Osteocyte (in vitro differentiated cells): Measurements from ENCODE around the gene TM4SF20. TPM values are rescaled to one million over a fixed set of nuclear protein-coding genes. Genes with fewer than 3 reads are reported as not detected.

Source experiments
- DNase-seq: peaks from one replicate; pipeline ENCODE4 v3.0.0; 2021; ENCODE audit warnings: mixed read lengths; ENCODE audit not compliant: unreplicated experiment; ENCODE audit errors: extremely low spot score
- H3K27ac Mint-ChIP-seq: one replicate; pipeline ENCODE4 v1.8.0; 2021; ENCODE audit warnings: mild to moderate bottlenecking, mixed read lengths; ENCODE audit not compliant: unreplicated experiment
- H3K27me3 Mint-ChIP-seq: one replicate; pipeline ENCODE4 v1.8.0; 2021; ENCODE audit warnings: mixed read lengths; ENCODE audit not compliant: unreplicated experiment
- H3K36me3 Mint-ChIP-seq: one replicate; pipeline ENCODE4 v1.8.0; 2021; ENCODE audit warnings: mixed read lengths; ENCODE audit not compliant: unreplicated experiment
- H3K4me1 Mint-ChIP-seq: one replicate; pipeline ENCODE4 v1.8.0; 2021; ENCODE audit warnings: mixed read lengths; ENCODE audit not compliant: unreplicated experiment
- H3K4me3 Mint-ChIP-seq: one replicate; pipeline ENCODE4 v1.8.0; 2021; ENCODE audit warnings: mild to moderate bottlenecking, moderate library complexity, mixed read lengths; ENCODE audit not compliant: unreplicated experiment
- H3K9me3 Mint-ChIP-seq: one replicate; pipeline ENCODE4 v1.8.0; 2021; ENCODE audit warnings: mixed read lengths; ENCODE audit not compliant: unreplicated experiment
- CTCF ChIP-seq: fragments of 200-600 bp; sonication (generic); IDR thresholded peaks from 2 replicates; pipeline ENCODE4 v1.5.0; 2021; ENCODE audit warnings: antibody characterized with exemption, mild to moderate bottlenecking, moderate library complexity
- total RNA-seq: library from RNA; stranded (reverse); gene quantifications from 2 replicates; pipeline ENCODE4 v1.2.1, GENCODE V29; 2021

TM4SF20 gene
- total RNA-seq, 1 donor from 2014 or later = not detected

GRCh38 chr2:227397562-227397961 is 18.5 kb upstream of the TM4SF20 start:
- DNase-seq = no peak
- TF ChIP-seq CTCF = no peak
- H3K27ac Mint-ChIP-seq = no peak overlapping the region
- H3K4me1 Mint-ChIP-seq = no peaks in the 10 kb centered on the region
- H3K9me3 Mint-ChIP-seq = no peaks in the 10 kb centered on the region
- H3K27me3 Mint-ChIP-seq = peaks cover 7% of the 10 kb centered on the region
- H3K4me3 Mint-ChIP-seq = no peak overlapping the region
- no peaks in the 10 kb centered on the region for H3K36me3 Mint-ChIP-seq

- Mint-ChIP-seq H3K9me3 (no peaks in the 10 kb centered on the region), H3K4me1 (no peaks in the 10 kb centered on the region), H3K36me3 (no peaks in the 10 kb centered on the region), H3K27me3 (no peaks in the 10 kb centered on the region), H3K4me3 (no peak overlapping the region), H3K27ac (no peak overlapping the region)
- no peak for DNase-seq
- TF ChIP-seq CTCF = no peak
Observed at GRCh38 chr2:227395556-227395955, 16.4 kb upstream of the TM4SF20 start.

GRCh38 chr2:227394401-227394800 is 15.3 kb upstream of the TM4SF20 start:
- no peak overlapping the region for H3K27ac Mint-ChIP-seq
- TF ChIP-seq CTCF = no peak
- no peaks in the 10 kb centered on the region for H3K9me3 Mint-ChIP-seq
- H3K36me3 Mint-ChIP-seq = no peaks in the 10 kb centered on the region
- no peak overlapping the region for H3K4me3 Mint-ChIP-seq
- no peaks in the 10 kb centered on the region for H3K27me3 Mint-ChIP-seq
- no peak for DNase-seq
- no peaks in the 10 kb centered on the region for H3K4me1 Mint-ChIP-seq

DNA sequence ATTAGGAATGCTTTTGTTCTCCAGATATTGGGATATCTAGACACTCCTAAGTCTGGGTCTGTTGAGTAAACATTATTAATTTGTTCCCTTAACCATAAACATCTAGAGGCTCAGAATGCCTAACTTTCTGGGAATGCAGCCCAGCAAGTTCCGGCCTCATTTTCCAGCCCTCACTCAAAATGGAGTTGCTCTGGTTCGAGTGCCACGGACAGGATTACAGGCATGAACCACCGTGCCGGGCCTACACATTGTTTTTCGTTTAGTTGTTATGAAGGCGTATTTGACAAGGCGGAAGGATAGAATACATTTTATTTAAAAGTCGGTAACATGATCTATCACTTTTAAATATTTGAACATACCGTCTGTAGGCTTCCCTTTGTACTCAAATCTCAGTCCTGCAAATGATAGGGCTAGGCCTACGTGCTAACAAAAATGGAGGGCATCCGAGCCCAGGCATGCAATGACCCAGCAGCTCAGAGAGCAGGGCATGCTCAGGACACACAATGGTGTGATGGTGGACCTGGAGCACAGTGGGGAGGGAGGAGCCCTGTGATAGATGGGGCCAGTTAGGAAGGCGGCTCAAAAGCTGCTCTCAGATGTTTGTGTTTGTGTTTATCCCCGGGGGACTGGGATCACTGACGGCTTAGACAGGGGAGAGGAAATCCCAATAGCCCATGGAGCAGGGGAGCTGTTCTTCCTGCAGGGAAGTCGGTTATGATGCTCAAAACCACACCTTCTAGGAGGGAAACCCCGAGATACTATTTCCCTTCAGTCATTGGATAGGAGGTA is 11.6 kb upstream of the TM4SF20 start:
- Mint-ChIP-seq H3K9me3 (peaks cover 3% of the 10 kb centered on the region), H3K27ac (no peak overlapping the region), H3K4me1 (no peaks in the 10 kb centered on the region), H3K36me3 (no peaks in the 10 kb centered on the region), H3K4me3 (no peak overlapping the region), H3K27me3 (peaks cover 3% of the 10 kb centered on the region)
- no peak for DNase-seq
- TF ChIP-seq CTCF = no peak

GRCh38 chr2:227389661-227390060 is 10.6 kb upstream of the TM4SF20 start:
- peaks cover 6% of the 10 kb centered on the region for H3K27me3 Mint-ChIP-seq
- H3K4me1 Mint-ChIP-seq = no peaks in the 10 kb centered on the region
- no peak overlapping the region for H3K4me3 Mint-ChIP-seq
- no peak for TF ChIP-seq CTCF
- no peak for DNase-seq
- H3K27ac Mint-ChIP-seq = no peak overlapping the region
- H3K9me3 Mint-ChIP-seq = peaks cover 3% of the 10 kb centered on the region
- H3K36me3 Mint-ChIP-seq = no peaks in the 10 kb centered on the region
